ENCODE data around the gene ARF3.

DNA sequence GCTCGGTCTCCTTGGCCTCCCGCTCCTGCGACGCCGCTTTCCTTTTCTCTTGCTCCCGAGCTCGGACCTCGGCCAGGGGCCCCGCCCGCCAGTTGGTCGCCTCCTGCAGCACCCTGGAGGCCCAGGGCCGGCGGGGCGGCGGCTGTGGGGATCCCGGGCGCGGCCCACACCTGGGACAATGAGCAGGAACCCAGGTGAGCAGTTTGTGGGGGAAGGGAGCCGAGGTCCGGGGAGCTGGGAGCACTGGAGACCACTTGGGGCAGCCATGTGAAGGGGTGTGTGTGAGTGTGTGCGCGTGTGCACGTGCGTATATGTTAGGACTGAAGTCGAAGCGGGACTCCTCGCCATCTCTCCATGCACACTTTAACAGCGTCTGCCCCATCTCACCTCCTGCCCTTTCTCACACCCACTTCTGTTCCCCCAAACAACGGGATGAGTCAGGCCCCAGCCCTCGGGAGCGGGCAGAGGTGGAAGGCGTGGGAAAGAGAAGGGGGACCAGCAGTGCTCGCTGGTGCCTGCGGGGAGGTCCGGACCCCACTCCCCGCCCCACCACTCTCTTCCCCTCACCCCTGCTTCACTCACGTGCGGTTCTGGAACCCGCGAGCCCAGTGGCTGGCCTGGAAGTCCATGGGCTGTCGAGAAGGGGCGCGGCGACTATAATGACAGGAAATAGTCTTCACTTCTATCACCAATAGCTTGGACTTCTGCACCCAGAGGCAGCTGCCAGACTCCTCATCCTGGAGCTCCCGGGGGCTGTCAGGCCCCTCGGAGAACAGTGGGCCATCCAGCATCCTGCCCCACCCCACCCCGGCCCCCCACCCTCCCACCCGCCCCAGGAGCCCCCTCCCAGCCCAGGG lies 41.4 kb upstream of the ARF3 start:
- TF ChIP-seq, protein P1, sequence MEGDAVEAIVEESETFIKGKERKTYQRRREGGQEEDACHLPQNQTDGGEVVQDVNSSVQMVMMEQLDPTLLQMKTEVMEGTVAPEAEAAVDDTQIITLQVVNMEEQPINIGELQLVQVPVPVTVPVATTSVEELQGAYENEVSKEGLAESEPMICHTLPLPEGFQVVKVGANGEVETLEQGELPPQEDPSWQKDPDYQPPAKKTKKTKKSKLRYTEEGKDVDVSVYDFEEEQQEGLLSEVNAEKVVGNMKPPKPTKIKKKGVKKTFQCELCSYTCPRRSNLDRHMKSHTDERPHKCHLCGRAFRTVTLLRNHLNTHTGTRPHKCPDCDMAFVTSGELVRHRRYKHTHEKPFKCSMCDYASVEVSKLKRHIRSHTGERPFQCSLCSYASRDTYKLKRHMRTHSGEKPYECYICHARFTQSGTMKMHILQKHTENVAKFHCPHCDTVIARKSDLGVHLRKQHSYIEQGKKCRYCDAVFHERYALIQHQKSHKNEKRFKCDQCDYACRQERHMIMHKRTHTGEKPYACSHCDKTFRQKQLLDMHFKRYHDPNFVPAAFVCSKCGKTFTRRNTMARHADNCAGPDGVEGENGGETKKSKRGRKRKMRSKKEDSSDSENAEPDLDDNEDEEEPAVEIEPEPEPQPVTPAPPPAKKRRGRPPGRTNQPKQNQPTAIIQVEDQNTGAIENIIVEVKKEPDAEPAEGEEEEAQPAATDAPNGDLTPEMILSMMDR (conservative IDR thresholded peaks at IDR 0.05 in 1 of 2, IDR thresholded peaks at IDR 0.05 in 1 of 2; ENCODE audit: extremely low read depth in 1 of 2, insufficient read depth in 1 of 2, low read depth in 1 of 2, low read length in 2 of 2): no peak
- TF ChIP-seq EZH2 (IDR thresholded peaks at IDR 0.05; ENCODE audit: borderline replicate concordance, low read length): no peak

Data from mammary epithelial cell (primary cell).